NCI-H2227 (cell line): ENCODE results near the gene TRIM33.
"Not testable (repeated sequence)": the region's sequence is repeated elsewhere in the genome, so short reads cannot be mapped to it uniquely, and the experiment has no call there.

ENCODE experiments used
- DNase-seq: peaks from one replicate; lab custom pipeline; 2025; ENCODE audit not compliant: unreplicated experiment; lab: John Stamatoyannopoulos, UW

Gene TRIM33

DNA sequence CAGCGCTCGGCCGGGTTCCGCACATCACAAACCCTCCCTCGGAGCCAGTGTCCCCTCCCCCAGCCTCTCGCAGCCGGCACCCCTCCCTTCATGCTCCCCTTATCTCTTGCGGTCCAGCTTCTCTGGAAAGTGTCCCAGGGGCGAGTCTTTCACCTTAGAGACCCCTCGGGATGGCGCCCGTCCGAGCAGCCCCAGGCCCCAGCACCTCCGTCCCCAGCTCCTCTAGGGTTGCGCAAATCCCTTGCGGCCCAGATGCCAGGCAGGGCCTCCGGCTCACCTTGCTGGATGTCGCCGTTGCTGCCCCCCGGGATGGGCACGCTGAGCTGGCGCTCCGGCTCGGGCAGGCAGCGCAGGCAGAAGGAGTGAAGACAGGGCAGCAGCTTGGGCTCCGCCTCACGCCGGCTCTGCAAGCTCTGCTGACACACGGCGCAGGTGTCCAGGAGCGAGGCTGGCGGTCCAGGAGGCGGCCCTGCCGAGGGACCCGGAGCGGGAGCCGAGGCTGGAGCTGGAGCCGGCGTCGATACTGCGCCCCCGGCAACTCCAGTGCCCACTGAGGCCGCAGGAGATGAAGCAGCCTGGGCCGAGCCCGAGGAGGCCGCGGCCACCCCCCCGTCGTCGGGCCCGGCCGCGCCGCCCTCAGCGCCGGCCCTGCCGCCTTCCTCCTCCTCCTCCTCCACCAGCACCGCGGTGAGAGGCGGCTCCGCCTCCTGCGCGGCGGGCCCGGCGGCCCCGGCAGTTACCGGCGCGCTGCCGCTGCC lies 550 bp downstream of the TRIM33 start:
- DNase-seq, result peak; percentile 66

DNA sequence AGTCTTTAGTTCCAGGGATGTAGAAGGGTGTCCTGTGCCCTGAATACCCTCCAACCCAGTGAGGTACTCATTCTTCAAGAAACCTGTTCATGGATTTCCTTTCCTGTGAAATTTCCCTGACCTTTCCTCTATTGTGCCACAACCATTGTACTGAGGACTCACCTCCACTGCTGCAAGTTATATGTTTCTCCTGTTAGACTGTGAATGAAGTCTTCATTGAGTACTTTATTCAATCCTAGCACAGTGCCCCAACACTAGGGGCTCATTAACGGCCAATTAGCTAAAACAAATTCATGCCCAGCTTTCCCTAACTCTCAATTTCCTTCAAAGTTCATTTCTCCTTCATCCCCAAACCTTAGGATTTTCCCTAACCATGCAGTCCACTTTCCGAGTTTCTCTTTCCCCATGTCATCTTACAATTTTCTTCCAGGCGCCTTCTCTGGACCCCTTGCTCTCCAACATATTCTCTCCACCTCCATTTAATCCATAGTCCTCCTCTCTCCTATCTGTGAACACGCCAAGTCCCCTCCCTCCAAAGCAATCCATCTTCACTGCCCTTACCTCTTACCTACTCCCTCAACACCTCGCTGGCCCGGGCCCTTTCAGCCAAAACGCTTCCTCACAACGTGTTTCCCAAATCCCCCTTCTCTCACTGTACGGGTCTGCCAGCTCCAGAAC lies 1.3 kb downstream of the TRIM33 start:
- DNase-seq, result no peak

- DNase-seq, result no peak
These were observed 2.6 kb downstream of the TRIM33 start for GRCh38 chr1:114508386-114508898.

DNA sequence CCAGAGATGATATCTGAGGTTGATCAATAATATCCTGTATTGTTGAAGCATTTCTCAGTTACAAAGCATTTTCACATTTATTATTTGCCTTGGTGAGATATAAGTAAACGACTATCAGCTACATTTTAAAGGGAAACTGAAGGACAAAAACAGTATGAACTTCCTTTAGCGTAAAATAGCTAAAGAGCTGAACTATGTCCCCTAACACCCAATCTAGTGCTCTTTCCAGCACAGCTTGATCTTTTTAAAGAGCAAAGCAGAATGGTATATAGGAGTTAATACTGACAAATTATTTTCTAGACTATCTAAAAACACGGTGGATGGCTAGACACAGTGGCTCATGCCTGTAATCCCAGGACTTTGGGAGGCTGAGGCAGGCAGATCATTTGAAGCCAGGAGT lies 3.5 kb downstream of the TRIM33 start:
- no peak for DNase-seq

GRCh38 chr1:114505148-114505561 lies 5.8 kb downstream of the TRIM33 start:
- no peak for DNase-seq

- DNase-seq, result no peak
These were observed 7.0 kb downstream of the TRIM33 start for GRCh38 chr1:114503916-114504422.

DNA sequence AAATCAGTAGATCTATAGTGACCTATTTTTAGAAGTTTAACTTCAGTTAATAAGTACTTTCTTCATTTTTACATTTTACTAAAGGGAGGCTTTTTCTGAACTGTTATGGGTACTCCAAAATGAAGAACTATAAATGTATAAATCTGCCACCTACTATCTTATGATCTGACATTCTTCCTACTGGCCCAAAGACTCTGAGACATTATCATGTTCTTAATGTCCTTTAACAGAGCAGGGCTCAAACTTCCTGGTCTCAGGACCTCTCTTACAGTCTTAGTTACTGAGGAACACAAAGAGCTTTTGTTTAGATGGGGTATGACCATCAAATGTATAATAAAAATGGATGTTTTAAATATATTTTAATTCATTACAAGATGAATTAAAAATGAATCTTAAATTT lies 8.9 kb downstream of the TRIM33 start:
- DNase-seq, result no peak

DNA sequence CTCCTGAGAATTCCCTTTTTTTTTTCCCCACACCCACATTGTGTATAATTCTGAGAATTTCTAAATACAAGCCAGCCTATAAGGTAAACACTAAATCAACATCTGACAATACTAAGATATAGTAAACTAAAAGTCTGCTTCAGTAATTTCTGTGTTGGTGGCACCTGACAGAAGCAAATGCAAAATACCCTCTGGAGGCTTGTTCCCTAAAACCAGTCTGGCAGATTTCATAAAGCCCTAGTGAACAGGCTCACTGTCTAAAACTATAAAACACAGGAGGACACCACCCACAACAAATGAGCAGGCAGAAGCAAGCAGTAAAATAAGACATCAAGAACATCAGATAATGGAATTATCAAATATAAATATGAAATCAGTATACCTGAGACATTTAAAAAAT lies 11.5 kb downstream of the TRIM33 start:
- DNase-seq, result no peak

- no peak for DNase-seq
These were observed 14.9 kb downstream of the TRIM33 start for GRCh38 chr1:114496089-114496488.

DNA sequence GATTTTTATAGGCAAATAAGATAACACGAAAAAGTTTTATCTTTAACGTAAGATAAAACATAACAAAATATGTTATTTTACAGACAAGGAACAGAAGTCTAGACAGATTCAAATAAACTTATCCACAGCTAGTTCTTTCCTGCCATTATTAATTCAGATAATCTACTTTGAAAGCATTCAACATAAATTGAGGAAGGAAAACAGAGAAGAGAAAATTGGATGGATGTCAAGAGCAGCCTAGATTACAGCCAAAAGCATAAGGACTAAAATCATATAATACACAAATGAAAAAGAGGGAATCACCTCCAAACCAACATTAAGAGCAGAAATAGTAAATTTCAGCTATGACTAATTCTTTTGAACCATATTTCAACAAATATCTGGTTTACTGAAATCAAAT lies 15.5 kb downstream of the TRIM33 start:
- DNase-seq, result no peak

DNA sequence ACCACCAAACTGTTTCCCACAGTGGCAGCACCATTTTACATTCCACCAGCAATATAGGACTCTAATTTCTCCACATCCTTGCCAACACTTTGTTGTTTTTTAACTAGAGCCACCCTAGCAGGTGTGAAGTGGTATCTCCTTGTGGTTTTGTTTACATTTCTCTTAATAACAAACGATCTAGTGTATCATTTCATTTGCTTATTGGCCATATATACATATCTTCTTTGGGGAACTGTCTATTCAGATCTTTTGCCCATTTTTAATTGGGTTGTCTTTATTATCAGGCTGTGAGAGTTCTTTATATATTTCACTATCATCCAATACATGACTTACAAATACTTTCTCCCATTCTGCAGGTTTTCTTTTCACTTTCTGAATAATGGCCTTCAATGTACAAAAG lies 18.0 kb downstream of the TRIM33 start:
- DNase-seq, result no peak

- DNase-seq, result no peak
These were observed 20.7 kb downstream of the TRIM33 start for GRCh38 chr1:114490274-114490693.

DNA sequence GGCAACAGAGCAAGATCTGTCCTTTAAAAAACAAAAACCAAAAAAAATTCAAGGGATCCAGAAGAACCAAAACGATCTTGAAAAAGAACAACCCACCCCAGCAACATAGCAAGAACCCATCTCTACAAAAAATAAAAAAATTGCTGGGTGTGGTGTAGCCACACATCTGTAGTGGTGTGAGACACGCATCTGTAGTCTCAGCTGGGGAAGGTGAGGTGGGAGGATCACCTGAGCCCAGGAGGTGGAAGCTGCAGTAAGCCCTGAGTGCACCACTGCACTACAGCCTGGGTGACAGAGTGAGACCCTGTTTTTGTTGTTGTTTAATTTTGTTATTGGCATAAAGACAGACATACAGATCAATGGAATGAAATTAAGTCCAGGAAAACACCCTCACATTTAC lies 22.3 kb downstream of the TRIM33 start:
- DNase-seq, result no peak

DNA sequence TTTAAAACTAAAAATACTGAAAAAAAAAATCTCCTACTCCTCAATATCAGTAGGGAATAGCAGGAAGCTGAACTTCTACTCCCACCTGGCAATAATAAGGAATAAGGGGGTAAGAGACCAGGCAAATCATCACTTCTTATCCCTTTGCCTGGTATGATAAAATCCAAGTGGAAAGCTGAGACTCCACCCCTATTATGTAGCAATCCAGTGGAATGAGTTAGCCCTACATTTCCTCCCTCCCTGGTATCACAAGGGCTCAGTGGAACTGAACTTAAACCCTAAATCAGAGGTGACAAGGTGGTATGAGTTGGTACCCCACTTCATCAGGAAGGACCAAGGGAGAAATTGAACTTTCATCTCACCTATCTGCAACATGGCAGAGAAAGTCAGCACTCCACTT lies 25.7 kb downstream of the TRIM33 start:
- no peak for DNase-seq

GRCh38 chr1:114482585-114482984 lies 28.4 kb downstream of the TRIM33 start:
- DNase-seq, result no peak

GRCh38 chr1:114479636-114480035 lies 31.4 kb downstream of the TRIM33 start:
- DNase-seq, result not testable (repeated sequence)

DNA sequence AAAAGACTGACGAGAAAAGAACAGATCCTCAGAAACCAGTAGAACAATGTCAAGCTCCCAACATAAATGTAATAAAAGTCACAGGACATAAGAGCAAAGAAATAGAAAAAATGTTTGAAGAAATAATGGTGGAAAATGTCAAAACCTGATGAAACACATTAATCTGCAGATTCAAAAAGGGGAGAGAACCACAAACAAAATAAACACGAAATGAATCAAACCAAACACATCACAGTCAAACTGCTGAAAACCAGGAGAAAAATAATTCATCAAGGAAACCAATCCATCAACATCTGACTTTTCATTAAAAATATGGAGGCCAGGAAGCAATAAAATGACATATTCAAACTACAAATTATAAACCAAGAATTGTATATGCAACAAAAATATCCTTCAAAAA lies 31.9 kb downstream of the TRIM33 start:
- no peak for DNase-seq

GRCh38 chr1:114473796-114474195 lies 37.2 kb downstream of the TRIM33 start:
- no peak for DNase-seq

DNA sequence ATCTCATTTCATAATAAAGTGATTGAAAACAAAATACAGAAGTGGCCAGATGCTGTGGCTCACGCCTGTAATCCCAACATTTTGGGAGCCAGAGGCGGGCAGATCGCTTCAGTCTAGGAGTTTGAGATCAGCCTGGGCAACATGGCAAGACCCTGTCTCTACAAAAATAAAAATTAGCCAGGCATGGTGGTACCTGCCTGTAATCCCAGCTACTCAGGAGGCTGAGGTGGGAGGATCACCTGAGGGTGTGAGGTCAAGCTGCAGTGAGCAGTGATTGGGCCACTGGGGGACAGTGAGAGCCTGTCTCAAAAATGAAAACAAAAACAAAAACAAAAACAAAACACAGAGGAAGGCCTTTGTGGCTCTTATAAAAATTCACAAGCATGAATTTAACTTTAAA lies 38.6 kb downstream of the TRIM33 start:
- DNase-seq, result no peak

- no peak for DNase-seq
These were observed 40.3 kb downstream of the TRIM33 start for GRCh38 chr1:114470681-114471080.

GRCh38 chr1:114468710-114469468 lies 42.1 kb downstream of the TRIM33 start:
- no peak for DNase-seq

DNA sequence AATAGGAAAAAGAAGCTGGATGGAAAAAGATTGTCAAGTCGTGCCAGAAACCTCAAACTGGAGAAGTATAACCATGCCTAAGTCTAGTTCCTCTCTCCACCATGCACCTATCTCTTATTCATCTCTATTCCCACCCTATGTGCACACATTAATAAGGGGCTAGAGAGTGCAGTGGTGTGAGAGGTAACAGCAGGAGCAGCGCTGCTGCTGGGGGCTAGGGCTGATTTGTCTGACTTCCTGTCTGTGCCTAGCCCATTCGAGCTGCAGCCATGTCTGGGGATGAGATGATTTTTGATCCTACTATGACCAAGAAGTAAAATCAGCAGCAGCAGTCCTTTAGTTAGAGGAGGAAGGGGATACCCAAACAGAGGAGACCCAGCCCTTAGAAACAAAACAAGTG lies 43.0 kb downstream of the TRIM33 start:
- DNase-seq, result no peak
